Neural cell (in vitro differentiated cells): ENCODE measurements around the gene RPL19. TPM values are rescaled to one million over a fixed set of nuclear protein-coding genes. Genes with fewer than 3 reads are reported as not detected.

Experiments used
- H2AFZ ChIP-seq: fragments of 200-600, 300-800 bp; sonication (generic), shearing (Covaris generic); 2 replicates; pipeline ENCODE4 v1.6.0; 2014; ENCODE audit warnings: low read depth, mild to moderate bottlenecking, antibody characterized with exemption, low read length, moderate library complexity
- H3F3A ChIP-seq: fragments of 200-600 bp; shearing (Covaris generic); 2 replicates; pipeline ENCODE4 v1.6.1; 2016; ENCODE audit warnings: mild to moderate bottlenecking, moderate library complexity, mixed read lengths, antibody characterized with exemption, low read length; ENCODE audit not compliant: insufficient read depth, poor library complexity, severe bottlenecking
- H3K27ac ChIP-seq: fragments of 200-600, 300-800 bp; sonication (generic), shearing (Covaris generic); 2 replicates; pipeline ENCODE4 v1.5.1; 2014; ENCODE audit warnings: mild to moderate bottlenecking, low read length, moderate library complexity
- H3K27me3 ChIP-seq: fragments of 300-800, 200-600 bp; sonication (generic), shearing (Covaris generic); 2 replicates; pipeline ENCODE4 v1.6.0; 2014; ENCODE audit warnings: mild to moderate bottlenecking, low read depth, low read length, moderate library complexity; ENCODE audit not compliant: insufficient read depth
- H3K36me3 ChIP-seq: fragments of 300-800, 200-600 bp; sonication (generic), shearing (Covaris generic); 2 replicates; pipeline ENCODE4 v1.5.1; 2014; ENCODE audit warnings: mild to moderate bottlenecking, antibody characterized with exemption, low read length, moderate library complexity; ENCODE audit not compliant: insufficient read depth
- H3K4me2 ChIP-seq: fragments of 300-800, 200-600 bp; sonication (generic), shearing (Covaris generic); 2 replicates; pipeline ENCODE4 v1.6.0; 2014; ENCODE audit warnings: mild to moderate bottlenecking, low read length
- H3K4me3 ChIP-seq: fragments of 300-800, 200-600 bp; sonication (generic), shearing (Covaris generic); 2 replicates; pipeline ENCODE4 v1.5.1; 2014; ENCODE audit warnings: mild to moderate bottlenecking, low read length, moderate library complexity
- H3K79me2 ChIP-seq: fragments of 200-600 bp; shearing (Covaris generic); replicated peaks from 2 replicates; pipeline ENCODE4 v1.6.0; 2014; ENCODE audit warnings: mild to moderate bottlenecking, low read length, moderate library complexity; ENCODE audit not compliant: insufficient read depth
- H3K9ac ChIP-seq: fragments of 300-800, 200-600 bp; sonication (generic), shearing (Covaris generic); 2 replicates; pipeline ENCODE4 v1.6.1; 2016; ENCODE audit warnings: mild to moderate bottlenecking, low read length, mixed read lengths
- H3K9me2 ChIP-seq: fragments of 200-600 bp; shearing (Covaris generic); 2 replicates; pipeline ENCODE4 v1.6.1; 2016; ENCODE audit warnings: mild to moderate bottlenecking, low read length, mixed read lengths; ENCODE audit not compliant: insufficient read depth
- H3K9me3 ChIP-seq: fragments of 200-600, 300-800 bp; sonication (generic), shearing (Covaris generic); 2 replicates; pipeline ENCODE4 v1.6.1; 2016; ENCODE audit warnings: mild to moderate bottlenecking, mixed run types, low read length, moderate library complexity, mixed read lengths
- H4K20me1 ChIP-seq: fragments of 200-600 bp; shearing (Covaris generic); 2 replicates; pipeline ENCODE4 v1.6.1; 2016; ENCODE audit warnings: mild to moderate bottlenecking, mixed run types; ENCODE audit not compliant: insufficient read depth
- CTCF ChIP-seq: fragments of 450-650 bp; IDR thresholded peaks from 2 replicates; pipeline ENCODE4 v1.5.1; 2014; ENCODE audit warnings: antibody characterized with exemption, mild to moderate bottlenecking, moderate library complexity; ENCODE audit not compliant: poor library complexity, severe bottlenecking
- EP300 ChIP-seq: fragments of 450-650 bp; conservative IDR thresholded peaks from 2 replicates; pipeline ENCODE4 v1.6.1; 2014; ENCODE audit warnings: antibody characterized with exemption, mild to moderate bottlenecking, moderate library complexity; ENCODE audit not compliant: poor library complexity, severe bottlenecking
- EZH2 ChIP-seq: fragments of 200-600, 300-800 bp; shearing (Covaris generic), sonication (generic); IDR thresholded peaks from 2 replicates; pipeline ENCODE4 v1.6.1; 2014; ENCODE audit warnings: antibody characterized with exemption, low read length, borderline replicate concordance, mild to moderate bottlenecking; ENCODE audit not compliant: insufficient read depth, poor library complexity, severe bottlenecking
- MXI1 ChIP-seq: fragments of 450-650 bp; conservative IDR thresholded peaks from 2 replicates; pipeline ENCODE4 v1.6.1; 2014; ENCODE audit warnings: antibody characterized with exemption, mild to moderate bottlenecking; ENCODE audit not compliant: poor library complexity, severe bottlenecking
- POLR2AphosphoS5 ChIP-seq: IDR thresholded peaks from 2 replicates; pipeline ENCODE4 v1.6.1; 2012
- RAD21 ChIP-seq: fragments of 450-650 bp; conservative IDR thresholded peaks from 2 replicates; pipeline ENCODE4 v1.6.1; 2014; ENCODE audit warnings: antibody characterized with exemption, mild to moderate bottlenecking, moderate library complexity
- REST ChIP-seq: IDR thresholded peaks from 2 replicates; pipeline ENCODE4 v1.6.1; 2012; ENCODE audit warnings: borderline replicate concordance
- SMC3 ChIP-seq: fragments of 450-650 bp; conservative IDR thresholded peaks from 2 replicates; pipeline ENCODE4 v1.6.1; 2014; ENCODE audit warnings: antibody characterized with exemption, mild to moderate bottlenecking, moderate library complexity; ENCODE audit not compliant: poor library complexity
- TAF1 ChIP-seq: IDR thresholded peaks from 2 replicates; pipeline ENCODE4 v1.6.1; 2012; ENCODE audit warnings: low read depth
- polyA plus RNA-seq: library from polyadenylated mRNA; depleted of rRNA; stranded (reverse); fragments of >200 nt; gene quantifications from 2 replicates; pipeline ENCODE4 v1.2.3, GENCODE V29; 2014

RPL19 gene
- polyA plus RNA-seq, 1 donor from 2014 or later = 1,623 TPM

- no peak overlapping the region for H3K4me2 ChIP-seq
- H2AFZ ChIP-seq = no peak overlapping the region
- no peaks in the 10 kb centered on the region for H3K27me3 ChIP-seq
- no peaks in the 10 kb centered on the region for H3K9me2 ChIP-seq
- no peak overlapping the region for H3K27ac ChIP-seq
- TF ChIP-seq RAD21 (no peak), EP300 (no peak), EZH2 (no peak), REST (no peak), SMC3 (no peak), TAF1 (no peak)
- no peaks in the 10 kb centered on the region for H3K79me2 ChIP-seq
- no peak overlapping the region for H3K9ac ChIP-seq
- H4K20me1 ChIP-seq = no peaks in the 10 kb centered on the region
- H3K9me3 ChIP-seq = no peaks in the 10 kb centered on the region
- no peak overlapping the region for H3K4me3 ChIP-seq
- H3K36me3 ChIP-seq = peaks cover 6% of the 10 kb centered on the region
- H3F3A ChIP-seq = no peaks in the 10 kb centered on the region
Observed at GRCh38 chr17:39186481-39187002, 13.5 kb upstream of the RPL19 start.

GRCh38 chr17:39187152-39187830 is 12.8 kb upstream of the RPL19 start:
- no peaks in the 10 kb centered on the region for H4K20me1 ChIP-seq
- H3K4me3 ChIP-seq = no peak overlapping the region
- no peaks in the 10 kb centered on the region for H3K27me3 ChIP-seq
- no peak overlapping the region for H3K9ac ChIP-seq
- no peak for TF ChIP-seq CTCF
- no peak for TF ChIP-seq EZH2
- TF ChIP-seq EP300 = no peak
- TF ChIP-seq MXI1 = no peak
- no peak for TF ChIP-seq RAD21
- TF ChIP-seq REST = no peak
- no peak for TF ChIP-seq POLR2AphosphoS5
- TF ChIP-seq TAF1 = no peak
- no peak for TF ChIP-seq SMC3
- H3K79me2 ChIP-seq = no peaks in the 10 kb centered on the region
- no peak overlapping the region for H3K27ac ChIP-seq
- no peak overlapping the region for H2AFZ ChIP-seq
- H3K9me3 ChIP-seq = no peaks in the 10 kb centered on the region
- no peak overlapping the region for H3K4me2 ChIP-seq
- no peaks in the 10 kb centered on the region for H3K9me2 ChIP-seq
- H3F3A ChIP-seq = no peaks in the 10 kb centered on the region
- H3K36me3 ChIP-seq = peaks cover 6% of the 10 kb centered on the region
